Type B pancreatic cell (in vitro differentiated cells): ENCODE data around the gene SIK2. TPM values are rescaled to one million over a fixed set of nuclear protein-coding genes. Genes with fewer than 3 reads are reported as not detected.
"Not testable (repeated sequence)": the region's sequence is repeated elsewhere in the genome, so short reads cannot be mapped to it uniquely, and the experiment has no call there.

ENCODE experiments used
- DNase-seq: peaks from one replicate; pipeline ENCODE4 v3.0.0; 2021; ENCODE audit warnings: mixed read lengths; ENCODE audit not compliant: unreplicated experiment; ENCODE audit errors: extremely low spot score
- H3K27ac Mint-ChIP-seq: 2 replicates; pipeline ENCODE4 v1.8.0; 2021; ENCODE audit warnings: mild to moderate bottlenecking, mixed read lengths
- H3K27me3 Mint-ChIP-seq: 2 replicates; pipeline ENCODE4 v1.8.0; 2021; ENCODE audit warnings: mixed read lengths
- H3K36me3 Mint-ChIP-seq: 2 replicates; pipeline ENCODE4 v1.8.0; 2021; ENCODE audit warnings: mixed read lengths
- H3K4me1 Mint-ChIP-seq: one replicate; pipeline ENCODE4 v1.8.0; 2021; ENCODE audit warnings: mixed read lengths; ENCODE audit not compliant: unreplicated experiment
- H3K4me3 Mint-ChIP-seq: 2 replicates; pipeline ENCODE4 v1.8.0; 2021; ENCODE audit warnings: mild to moderate bottlenecking, mixed read lengths
- H3K9me3 Mint-ChIP-seq: 2 replicates; pipeline ENCODE4 v1.8.0; 2021; ENCODE audit warnings: mixed read lengths
- CTCF ChIP-seq: fragments of 200-600 bp; sonication (generic); conservative IDR thresholded peaks from 2 replicates; pipeline ENCODE4 v1.5.0; 2021; ENCODE audit warnings: antibody characterized with exemption, mild to moderate bottlenecking
- total RNA-seq: library from RNA; stranded (reverse); gene quantifications from 2 replicates; pipeline ENCODE4 v1.2.1, GENCODE V29; 2021; ENCODE audit warnings: low replicate concordance

Gene SIK2
- total RNA-seq, 1 donor from 2014 or later, result 28.0 TPM

GRCh38 chr11:111703576-111703975 lies 101.3 kb downstream of the SIK2 start:
- DNase-seq, result no peak
- Mint-ChIP-seq H3K36me3 (peaks cover 35% of the 10 kb centered on the region), H3K27me3 (no peaks in the 10 kb centered on the region), H3K27ac (no peak overlapping the region), H3K4me3 (no peak overlapping the region), H3K4me1 (peaks cover 6% of the 10 kb centered on the region), H3K9me3 (no peaks in the 10 kb centered on the region)
- TF ChIP-seq CTCF, result no peak

- peak overlapping the region; percentile 68 for H3K27ac Mint-ChIP-seq
Measured at GRCh38 chr11:111707039-111707690, 104.9 kb downstream of the SIK2 start.

GRCh38 chr11:111707691-111708067 lies 105.4 kb downstream of the SIK2 start:
- no peak for DNase-seq
- Mint-ChIP-seq H3K9me3 (no peaks in the 10 kb centered on the region), H3K4me3 (no peak overlapping the region), H3K4me1 (peaks cover 6% of the 10 kb centered on the region), H3K36me3 (peaks cover 48% of the 10 kb centered on the region), H3K27me3 (no peaks in the 10 kb centered on the region), H3K27ac (no peak overlapping the region)
- no peak for TF ChIP-seq CTCF

More at GRCh38 chr11:111707039-111707690, 104.9 kb downstream of the SIK2 start:
- no peak for DNase-seq
- H3K4me3 Mint-ChIP-seq, result peak overlapping the region; percentile 22
- H3K4me1 Mint-ChIP-seq, result peaks cover 6% of the 10 kb centered on the region
- no peaks in the 10 kb centered on the region for H3K9me3 Mint-ChIP-seq
- no peaks in the 10 kb centered on the region for H3K27me3 Mint-ChIP-seq
- peaks cover 46% of the 10 kb centered on the region for H3K36me3 Mint-ChIP-seq
- no peak for TF ChIP-seq CTCF

- no peak for DNase-seq
- Mint-ChIP-seq H3K27ac (peak overlapping the region; percentile 65), H3K4me3 (no peak overlapping the region), H3K27me3 (no peaks in the 10 kb centered on the region), H3K4me1 (peaks cover 19% of the 10 kb centered on the region), H3K36me3 (peaks cover 57% of the 10 kb centered on the region), H3K9me3 (no peaks in the 10 kb centered on the region)
- no peak for TF ChIP-seq CTCF
Measured at GRCh38 chr11:111714522-111714921, 112.3 kb downstream of the SIK2 start.

- no peak for DNase-seq
- Mint-ChIP-seq H3K27me3 (no peaks in the 10 kb centered on the region), H3K9me3 (no peaks in the 10 kb centered on the region), H3K4me3 (no peak overlapping the region), H3K4me1 (peaks cover 19% of the 10 kb centered on the region), H3K27ac (no peak overlapping the region), H3K36me3 (peaks cover 53% of the 10 kb centered on the region)
- TF ChIP-seq CTCF, result no peak
Measured at GRCh38 chr11:111715142-111715816, 113.0 kb downstream of the SIK2 start.

- H3K27ac Mint-ChIP-seq, result peak overlapping the region; percentile 50
Measured at GRCh38 chr11:111717660-111718059, 115.4 kb downstream of the SIK2 start.

More at GRCh38 chr11:111717660-111718059, 115.4 kb downstream of the SIK2 start:
- H3K27me3 Mint-ChIP-seq, H3K4me3 Mint-ChIP-seq, H3K9me3 Mint-ChIP-seq, DNase-seq: not testable (repeated sequence)
- H3K36me3 Mint-ChIP-seq, result peaks cover 59% of the 10 kb centered on the region
- H3K4me1 Mint-ChIP-seq, result peaks cover 19% of the 10 kb centered on the region
